HEK293 (cell line): ENCODE measurements around the gene SETD3.

Experiments
- CTCF ChIA-PET: fragments of 350-600 bp; formaldehyde crosslinking; extraction: SDS; loops from one replicate; lab custom pipeline; 2021; ENCODE audit warnings: antibody characterized with exemption; lab: Yijun Ruan, JAX
- POLR2A ChIA-PET: fragments of 300-600 bp; formaldehyde crosslinking; extraction: SDS; loops from one replicate; lab custom pipeline; 2020; ENCODE audit warnings: antibody characterized with exemption, inconsistent platforms; lab: Yijun Ruan, JAX
- H3K27ac ChIP-seq: fragments of 200-500 bp; sonication (Bioruptor generic); 2 replicates; pipeline ENCODE4 v1.5.1; 2014; ENCODE audit warnings: low read depth, low read length, control low read depth, inconsistent platforms; ENCODE audit errors: extremely low read depth
- H3K36me3 ChIP-seq, 2 experiments: fragments of 200-500 bp in 1 of 2; sonication (Bioruptor generic) in 1 of 2; 1 replicate in 1 of 2; 2 replicates in 1 of 2; pipeline ENCODE4 v1.5.1; 2014 to 2017; ENCODE audit warnings: inconsistent platforms in 2 of 2, low read length in 2 of 2; ENCODE audit not compliant: control insufficient read depth in 2 of 2, insufficient read depth in 1 of 2
- H3K4me1 ChIP-seq: fragments of 200-500 bp; sonication (Bioruptor generic); 2 replicates; pipeline ENCODE4 v1.5.1; 2014; ENCODE audit warnings: mild to moderate bottlenecking, low read length, inconsistent platforms; ENCODE audit not compliant: control insufficient read depth, insufficient read depth
- H3K4me3 ChIP-seq: 2 replicates; pipeline ENCODE4 v1.5.1; 2011; ENCODE audit warnings: low read depth, mild to moderate bottlenecking, control low read depth, low read length, moderate library complexity
- H3K9me3 ChIP-seq: fragments of 200-500 bp; sonication (Bioruptor generic); 2 replicates; pipeline ENCODE4 v1.5.1; 2014; ENCODE audit warnings: low read depth, low read length, inconsistent platforms; ENCODE audit not compliant: control insufficient read depth, insufficient read depth
- GLIS2 ChIP-seq: fragments of 450-650 bp; formaldehyde crosslinking; IDR thresholded peaks from 2 replicates; pipeline ENCODE4 v1.5.1; 2016; ENCODE audit warnings: missing biosample characterization, missing genetic modification characterization
- IKZF3 ChIP-seq: fragments of 450-650 bp; IDR thresholded peaks from 2 replicates; pipeline ENCODE4 v1.5.0; 2018; ENCODE audit warnings: missing biosample characterization, mild to moderate bottlenecking, missing genetic modification characterization, moderate library complexity
- SP2 ChIP-seq: fragments of 450-650 bp; formaldehyde crosslinking; IDR thresholded peaks from 2 replicates; pipeline ENCODE4 v1.5.1; 2016; ENCODE audit warnings: missing biosample characterization, missing genetic modification characterization
- ZBTB21 ChIP-seq: fragments of 450-650 bp; formaldehyde crosslinking; IDR thresholded peaks from 2 replicates; pipeline ENCODE4 v1.5.1; 2017; ENCODE audit warnings: missing biosample characterization, missing genetic modification characterization
- ZFHX2 ChIP-seq: fragments of 450-650 bp; formaldehyde crosslinking; conservative IDR thresholded peaks from 2 replicates; pipeline ENCODE4 v1.5.1; 2016; ENCODE audit warnings: missing biosample characterization, missing genetic modification characterization
- ZIC2 ChIP-seq: fragments of 450-650 bp; formaldehyde crosslinking; IDR thresholded peaks from 2 replicates; pipeline ENCODE4 v1.5.1; 2016; ENCODE audit warnings: missing biosample characterization, missing genetic modification characterization
- ZNF19 ChIP-seq: fragments of 450-650 bp; formaldehyde crosslinking; IDR thresholded peaks from 2 replicates; pipeline ENCODE4; 2016; ENCODE audit warnings: missing biosample characterization, missing genetic modification characterization, low read depth
- ZNF221 ChIP-seq: fragments of 450-650 bp; formaldehyde crosslinking; IDR thresholded peaks from 2 replicates; pipeline ENCODE4 v1.5.1; 2017; ENCODE audit warnings: missing biosample characterization, missing genetic modification characterization, borderline replicate concordance
- ZNF350 ChIP-seq: fragments of 450-650 bp; formaldehyde crosslinking; IDR thresholded peaks from 2 replicates; pipeline ENCODE4 v1.5.0; 2017; ENCODE audit warnings: missing biosample characterization, mild to moderate bottlenecking, missing genetic modification characterization
- ZNF514 ChIP-seq: fragments of 450-650 bp; formaldehyde crosslinking; IDR thresholded peaks from 2 replicates; pipeline ENCODE4 v1.5.1; 2016; ENCODE audit warnings: missing biosample characterization, missing genetic modification characterization
- ZNF629 ChIP-seq: fragments of 450-650 bp; formaldehyde crosslinking; IDR thresholded peaks from 2 replicates; pipeline ENCODE4 v1.5.1; 2017; ENCODE audit warnings: missing biosample characterization, missing genetic modification characterization
- TF ChIP-seq, protein P1 (sequence below): fragments of 450-650 bp; formaldehyde crosslinking; IDR thresholded peaks from 2 replicates; pipeline ENCODE4 v1.5.1; 2016; ENCODE audit warnings: missing biosample characterization, missing genetic modification characterization
- TF ChIP-seq, protein P2 (sequence below): fragments of 450-650 bp; formaldehyde crosslinking; IDR thresholded peaks from 2 replicates; pipeline ENCODE4 v1.5.1; 2016; ENCODE audit warnings: missing biosample characterization, missing genetic modification characterization
- TF ChIP-seq, protein P3 (sequence below): fragments of 450-650 bp; formaldehyde crosslinking; optimal IDR thresholded peaks from 2 replicates; pipeline ENCODE3; 2016; ENCODE audit warnings: missing biosample characterization, mild to moderate bottlenecking, missing genetic modification characterization
- TF ChIP-seq, protein P4 (sequence below): fragments of 450-650 bp; formaldehyde crosslinking; IDR thresholded peaks from 2 replicates; pipeline ENCODE4 v1.5.1; 2016; ENCODE audit warnings: missing biosample characterization, missing genetic modification characterization
- TF ChIP-seq, protein P5 (sequence below): fragments of 450-650 bp; formaldehyde crosslinking; IDR thresholded peaks from 2 replicates; pipeline ENCODE4 v1.5.1; 2016; ENCODE audit warnings: missing biosample characterization, missing genetic modification characterization

The SETD3 gene

DNA sequence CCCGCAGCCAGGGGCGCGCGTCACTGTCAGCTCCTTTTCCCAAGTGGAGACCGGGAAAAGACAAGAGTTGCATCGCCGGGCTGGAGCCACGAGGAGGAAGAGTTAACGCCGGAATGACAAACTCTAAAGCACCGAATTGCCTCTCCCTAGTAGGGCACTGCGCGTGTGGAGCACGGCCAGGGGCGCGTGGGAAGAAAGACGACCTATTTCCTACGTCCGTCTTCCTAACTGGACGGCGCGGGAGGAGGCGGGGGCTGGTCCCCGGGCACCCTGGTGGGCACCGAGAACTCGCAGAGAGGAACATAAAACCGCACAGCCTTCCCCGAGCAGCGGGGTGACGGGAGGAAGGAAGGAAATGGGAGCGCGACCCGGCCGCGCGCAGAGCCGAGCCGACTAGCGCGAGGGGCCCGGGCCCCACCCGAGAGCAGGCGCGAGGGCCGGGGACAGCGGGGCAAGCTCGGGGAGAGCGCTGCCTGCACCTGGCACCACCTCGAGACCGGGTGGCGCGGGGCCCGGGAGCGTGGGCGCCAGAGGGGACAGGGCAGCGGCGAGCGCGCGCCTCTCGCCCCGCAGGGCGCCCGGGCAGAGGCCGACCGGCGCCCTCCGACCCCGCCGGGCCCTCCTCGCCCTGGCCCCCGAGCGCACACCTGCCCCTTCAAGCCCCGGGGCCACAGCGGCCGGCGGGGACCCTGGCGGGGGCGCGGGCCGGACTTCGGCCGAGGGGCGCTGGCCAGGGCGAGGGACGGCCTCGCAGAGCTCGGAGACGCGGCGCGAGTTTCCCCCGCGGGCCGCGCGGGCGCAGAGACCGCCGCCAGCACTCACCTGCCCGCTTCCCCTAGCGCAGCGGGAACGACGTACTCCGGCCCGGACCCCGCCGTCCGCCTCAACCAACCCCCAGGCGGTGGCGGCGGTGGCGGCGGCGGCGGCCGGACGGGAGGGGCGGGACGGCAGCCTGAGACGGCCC is at the start of gene SETD3 (continued):
- TF ChIP-seq, protein P1, sequence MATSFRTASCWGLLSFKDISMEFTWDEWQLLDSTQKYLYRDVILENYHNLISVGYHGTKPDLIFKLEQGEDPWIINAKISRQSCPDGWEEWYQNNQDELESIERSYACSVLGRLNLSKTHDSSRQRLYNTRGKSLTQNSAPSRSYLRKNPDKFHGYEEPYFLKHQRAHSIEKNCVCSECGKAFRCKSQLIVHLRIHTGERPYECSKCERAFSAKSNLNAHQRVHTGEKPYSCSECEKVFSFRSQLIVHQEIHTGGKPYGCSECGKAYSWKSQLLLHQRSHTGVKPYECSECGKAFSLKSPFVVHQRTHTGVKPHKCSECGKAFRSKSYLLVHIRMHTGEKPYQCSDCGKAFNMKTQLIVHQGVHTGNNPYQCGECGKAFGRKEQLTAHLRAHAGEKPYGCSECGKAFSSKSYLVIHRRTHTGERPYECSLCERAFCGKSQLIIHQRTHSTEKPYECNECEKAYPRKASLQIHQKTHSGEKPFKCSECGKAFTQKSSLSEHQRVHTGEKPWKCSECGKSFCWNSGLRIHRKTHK (tag by site-specific recombination) = no peak
- TF ChIP-seq SP2 (tag by site-specific recombination) (peak; percentile 51), ZFHX2 (tag by site-specific recombination) (peak; percentile 94), IKZF3 (tag by site-specific recombination) (peak; percentile 68), GLIS2 (tag by site-specific recombination) (peak; percentile 41; the same call in 1 of the 2 replicates)
- TF ChIP-seq, protein P2, sequence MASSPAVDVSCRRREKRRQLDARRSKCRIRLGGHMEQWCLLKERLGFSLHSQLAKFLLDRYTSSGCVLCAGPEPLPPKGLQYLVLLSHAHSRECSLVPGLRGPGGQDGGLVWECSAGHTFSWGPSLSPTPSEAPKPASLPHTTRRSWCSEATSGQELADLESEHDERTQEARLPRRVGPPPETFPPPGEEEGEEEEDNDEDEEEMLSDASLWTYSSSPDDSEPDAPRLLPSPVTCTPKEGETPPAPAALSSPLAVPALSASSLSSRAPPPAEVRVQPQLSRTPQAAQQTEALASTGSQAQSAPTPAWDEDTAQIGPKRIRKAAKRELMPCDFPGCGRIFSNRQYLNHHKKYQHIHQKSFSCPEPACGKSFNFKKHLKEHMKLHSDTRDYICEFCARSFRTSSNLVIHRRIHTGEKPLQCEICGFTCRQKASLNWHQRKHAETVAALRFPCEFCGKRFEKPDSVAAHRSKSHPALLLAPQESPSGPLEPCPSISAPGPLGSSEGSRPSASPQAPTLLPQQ = 0 out of 2 replicates have a peak, but pooled peaks have one; percentile 57
- TF ChIP-seq, protein P3, sequence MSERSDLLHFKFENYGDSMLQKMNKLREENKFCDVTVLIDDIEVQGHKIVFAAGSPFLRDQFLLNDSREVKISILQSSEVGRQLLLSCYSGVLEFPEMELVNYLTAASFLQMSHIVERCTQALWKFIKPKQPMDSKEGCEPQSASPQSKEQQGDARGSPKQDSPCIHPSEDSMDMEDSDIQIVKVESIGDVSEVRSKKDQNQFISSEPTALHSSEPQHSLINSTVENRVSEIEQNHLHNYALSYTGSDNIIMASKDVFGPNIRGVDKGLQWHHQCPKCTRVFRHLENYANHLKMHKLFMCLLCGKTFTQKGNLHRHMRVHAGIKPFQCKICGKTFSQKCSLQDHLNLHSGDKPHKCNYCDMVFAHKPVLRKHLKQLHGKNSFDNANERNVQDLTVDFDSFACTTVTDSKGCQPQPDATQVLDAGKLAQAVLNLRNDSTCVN (tag by site-specific recombination) = peak; percentile 95
- TF ChIP-seq, all 188 proteins: peak for 24

DNA sequence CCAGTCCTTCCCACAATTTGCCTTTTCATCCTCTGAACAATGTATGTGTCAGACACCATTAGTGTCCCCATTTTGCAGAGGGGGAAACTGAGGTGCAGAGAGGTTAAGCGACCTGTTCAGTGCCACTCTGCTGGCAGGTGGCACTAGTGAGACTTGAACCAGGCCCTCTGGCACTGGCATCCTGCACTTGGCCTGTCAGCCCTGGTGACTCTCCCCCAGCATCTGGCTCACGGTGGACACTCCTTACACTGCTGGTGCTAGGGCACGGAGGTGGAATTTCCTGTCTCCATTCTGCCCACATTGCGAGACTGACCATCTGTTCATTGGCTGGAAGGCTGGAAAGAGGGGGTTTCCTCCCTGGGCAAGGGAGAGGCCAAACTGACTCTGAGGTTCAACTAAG is 49.2 kb upstream of the SETD3 start:
- no peaks in the 10 kb centered on the region for H3K36me3 ChIP-seq
- TF ChIP-seq ZNF629 (tag by site-specific recombination) (no peak), ZNF514 (tag by site-specific recombination) (no peak), ZNF350 (tag by site-specific recombination) (no peak)
- TF ChIP-seq, protein P4, sequence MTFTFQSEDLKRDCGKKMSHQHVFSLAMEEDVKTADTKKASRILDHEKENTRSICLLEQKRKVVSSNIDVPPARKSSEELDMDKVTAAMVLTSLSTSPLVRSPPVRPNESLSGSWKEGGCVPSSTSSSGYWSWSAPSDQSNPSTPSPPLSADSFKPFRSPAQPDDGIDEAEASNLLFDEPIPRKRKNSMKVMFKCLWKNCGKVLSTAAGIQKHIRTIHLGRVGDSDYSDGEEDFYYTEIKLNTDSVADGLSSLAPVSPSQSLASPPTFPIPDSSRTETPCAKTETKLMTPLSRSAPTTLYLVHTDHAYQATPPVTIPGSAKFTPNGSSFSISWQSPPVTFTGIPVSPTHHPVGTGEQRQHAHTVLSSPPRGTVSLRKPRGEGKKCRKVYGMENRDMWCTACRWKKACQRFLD = no peak
- TF ChIP-seq, all 188 proteins: peak for 0
- Histone ChIP-seq H3K4me3 (no peak overlapping the region), H3K4me1 (peaks cover 4% of the 10 kb centered on the region; the same call in 1 of the 2 replicates), H3K27ac (no peak overlapping the region), H3K9me3 (no peaks in the 10 kb centered on the region)
- ChIA-PET CTCF (no interaction called here), POLR2A (no interaction called here)

DNA sequence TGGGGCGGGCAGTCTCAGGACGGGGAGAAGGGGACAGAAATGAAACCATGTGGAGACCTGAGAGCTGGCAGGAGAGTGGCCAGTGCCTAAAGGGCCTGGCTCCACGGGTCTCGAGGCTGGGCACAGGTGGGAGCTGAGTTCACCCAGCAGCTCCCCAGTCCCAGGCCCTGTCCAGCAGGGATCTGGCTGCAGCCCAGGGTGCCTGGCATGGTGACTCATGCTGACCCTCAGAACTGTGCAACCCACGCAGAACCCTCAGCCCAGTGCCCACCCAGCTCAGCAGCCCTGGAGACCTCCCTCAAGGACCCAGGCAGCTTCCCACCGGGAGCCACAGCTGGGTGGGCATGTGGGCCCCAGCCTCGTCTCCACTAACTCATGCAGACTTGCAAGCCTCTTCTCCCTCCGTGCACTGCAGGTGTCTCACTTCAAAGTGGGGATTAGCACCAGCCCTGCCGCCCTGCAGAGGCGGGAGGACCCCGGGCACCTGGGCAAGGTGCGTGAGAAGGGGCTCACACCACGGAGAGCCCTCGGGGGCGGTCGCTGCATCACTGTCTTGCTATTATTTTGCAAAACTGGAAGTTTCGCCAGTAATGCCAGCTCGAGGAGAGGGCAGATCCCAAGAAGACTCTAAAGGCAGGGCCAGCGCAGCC is 46.9 kb upstream of the SETD3 start:
- H3K27ac ChIP-seq = no peak overlapping the region
- H3K4me3 ChIP-seq = no peak overlapping the region
- ChIA-PET POLR2A (no interaction called here), CTCF (no interaction called here)
- TF ChIP-seq ZNF19 (tag by site-specific recombination) (no peak), ZIC2 (peak; percentile 89), ZFHX2 (tag by site-specific recombination) (0 out of 2 replicates have a peak, but pooled peaks have one; percentile 15), ZNF221 (tag by site-specific recombination) (no peak), ZBTB21 (tag by site-specific recombination) (no peak)
- TF ChIP-seq, protein P5, sequence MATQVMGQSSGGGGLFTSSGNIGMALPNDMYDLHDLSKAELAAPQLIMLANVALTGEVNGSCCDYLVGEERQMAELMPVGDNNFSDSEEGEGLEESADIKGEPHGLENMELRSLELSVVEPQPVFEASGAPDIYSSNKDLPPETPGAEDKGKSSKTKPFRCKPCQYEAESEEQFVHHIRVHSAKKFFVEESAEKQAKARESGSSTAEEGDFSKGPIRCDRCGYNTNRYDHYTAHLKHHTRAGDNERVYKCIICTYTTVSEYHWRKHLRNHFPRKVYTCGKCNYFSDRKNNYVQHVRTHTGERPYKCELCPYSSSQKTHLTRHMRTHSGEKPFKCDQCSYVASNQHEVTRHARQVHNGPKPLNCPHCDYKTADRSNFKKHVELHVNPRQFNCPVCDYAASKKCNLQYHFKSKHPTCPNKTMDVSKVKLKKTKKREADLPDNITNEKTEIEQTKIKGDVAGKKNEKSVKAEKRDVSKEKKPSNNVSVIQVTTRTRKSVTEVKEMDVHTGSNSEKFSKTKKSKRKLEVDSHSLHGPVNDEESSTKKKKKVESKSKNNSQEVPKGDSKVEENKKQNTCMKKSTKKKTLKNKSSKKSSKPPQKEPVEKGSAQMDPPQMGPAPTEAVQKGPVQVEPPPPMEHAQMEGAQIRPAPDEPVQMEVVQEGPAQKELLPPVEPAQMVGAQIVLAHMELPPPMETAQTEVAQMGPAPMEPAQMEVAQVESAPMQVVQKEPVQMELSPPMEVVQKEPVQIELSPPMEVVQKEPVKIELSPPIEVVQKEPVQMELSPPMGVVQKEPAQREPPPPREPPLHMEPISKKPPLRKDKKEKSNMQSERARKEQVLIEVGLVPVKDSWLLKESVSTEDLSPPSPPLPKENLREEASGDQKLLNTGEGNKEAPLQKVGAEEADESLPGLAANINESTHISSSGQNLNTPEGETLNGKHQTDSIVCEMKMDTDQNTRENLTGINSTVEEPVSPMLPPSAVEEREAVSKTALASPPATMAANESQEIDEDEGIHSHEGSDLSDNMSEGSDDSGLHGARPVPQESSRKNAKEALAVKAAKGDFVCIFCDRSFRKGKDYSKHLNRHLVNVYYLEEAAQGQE = peak; percentile 54
- H3K9me3 ChIP-seq = no peaks in the 10 kb centered on the region
- no peaks in the 10 kb centered on the region for H3K36me3 ChIP-seq
- H3K4me1 ChIP-seq = peaks cover 24% of the 10 kb centered on the region
